ENCODE results near the gene FHDC1.
"Not testable (repeated sequence)": the region's sequence is repeated elsewhere in the genome, so short reads cannot be mapped to it uniquely, and the experiment has no call there.

Gene FHDC1

GRCh38 chr4:152935631-152936445 is at the start of gene FHDC1:
Gene FHDC1, plus strand, starts transcription at chr4:152936323. Its CDS starts 6,735 bp downstream, at chr4:152943058.
- DNase-seq, result peak; percentile 76 to 96

- DNase-seq, result no peak
Measured at GRCh38 chr4:152887981-152888380, 48.1 kb upstream of the FHDC1 start.

GRCh38 chr4:152892974-152893373 is 43.1 kb upstream of the FHDC1 start:
- DNase-seq, result no peak

GRCh38 chr4:152894673-152895072 is 41.5 kb upstream of the FHDC1 start:
- no peak for DNase-seq

- peak; percentile 35 to 62 for DNase-seq
Measured at GRCh38 chr4:152896811-152897210, 39.3 kb upstream of the FHDC1 start.

- DNase-seq, result not testable (repeated sequence)
Measured at GRCh38 chr4:152898133-152898532, 38.0 kb upstream of the FHDC1 start.

- no peak for DNase-seq
Measured at GRCh38 chr4:152898606-152899005, 37.5 kb upstream of the FHDC1 start.

GRCh38 chr4:152900395-152900794 is 35.7 kb upstream of the FHDC1 start:
- no peak for DNase-seq

- no peak for DNase-seq
Measured at GRCh38 chr4:152901205-152901604, 34.9 kb upstream of the FHDC1 start.

GRCh38 chr4:152903658-152904057 is 32.5 kb upstream of the FHDC1 start:
- DNase-seq, result no peak

- DNase-seq, result no peak
Measured at GRCh38 chr4:152909901-152910300, 26.2 kb upstream of the FHDC1 start.

- DNase-seq, result no peak
Measured at GRCh38 chr4:152910521-152910920, 25.6 kb upstream of the FHDC1 start.

- no peak for DNase-seq
Measured at GRCh38 chr4:152917543-152918395, 18.4 kb upstream of the FHDC1 start.

- DNase-seq, result no peak
Measured at GRCh38 chr4:152919826-152920225, 16.3 kb upstream of the FHDC1 start.

- peak; percentile 7 to 17 for DNase-seq
Measured at GRCh38 chr4:152920768-152921167, 15.4 kb upstream of the FHDC1 start.

GRCh38 chr4:152921284-152921683 is 14.8 kb upstream of the FHDC1 start:
- no peak for DNase-seq

- no peak for DNase-seq
Measured at GRCh38 chr4:152925851-152926250, 10.3 kb upstream of the FHDC1 start.

GRCh38 chr4:152926959-152927358 is 9.2 kb upstream of the FHDC1 start:
- no peak for DNase-seq

- no peak for DNase-seq
Measured at GRCh38 chr4:152927737-152928136, 8.4 kb upstream of the FHDC1 start.

- DNase-seq, result no peak
Measured at GRCh38 chr4:152928286-152928685, 7.8 kb upstream of the FHDC1 start.

GRCh38 chr4:152929888-152930287 is 6.2 kb upstream of the FHDC1 start:
- DNase-seq, result no peak

- peak in 1 of 2 experiments; percentile 44 for DNase-seq
Measured at GRCh38 chr4:152935143-152935542, 980 bp upstream of the FHDC1 start.

- peak in 1 of 2 experiments; percentile 90 for DNase-seq
Measured at GRCh38 chr4:152936446-152937335, 568 bp downstream of the FHDC1 start.
